ENCODE results near the gene OR1C1. TPM values are rescaled to one million over a fixed set of nuclear protein-coding genes. Genes with fewer than 3 reads are reported as not detected.

The OR1C1 gene, protein sequence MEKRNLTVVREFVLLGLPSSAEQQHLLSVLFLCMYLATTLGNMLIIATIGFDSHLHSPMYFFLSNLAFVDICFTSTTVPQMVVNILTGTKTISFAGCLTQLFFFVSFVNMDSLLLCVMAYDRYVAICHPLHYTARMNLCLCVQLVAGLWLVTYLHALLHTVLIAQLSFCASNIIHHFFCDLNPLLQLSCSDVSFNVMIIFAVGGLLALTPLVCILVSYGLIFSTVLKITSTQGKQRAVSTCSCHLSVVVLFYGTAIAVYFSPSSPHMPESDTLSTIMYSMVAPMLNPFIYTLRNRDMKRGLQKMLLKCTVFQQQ
- total RNA-seq, result not detected in 2 replicates

DNA sequence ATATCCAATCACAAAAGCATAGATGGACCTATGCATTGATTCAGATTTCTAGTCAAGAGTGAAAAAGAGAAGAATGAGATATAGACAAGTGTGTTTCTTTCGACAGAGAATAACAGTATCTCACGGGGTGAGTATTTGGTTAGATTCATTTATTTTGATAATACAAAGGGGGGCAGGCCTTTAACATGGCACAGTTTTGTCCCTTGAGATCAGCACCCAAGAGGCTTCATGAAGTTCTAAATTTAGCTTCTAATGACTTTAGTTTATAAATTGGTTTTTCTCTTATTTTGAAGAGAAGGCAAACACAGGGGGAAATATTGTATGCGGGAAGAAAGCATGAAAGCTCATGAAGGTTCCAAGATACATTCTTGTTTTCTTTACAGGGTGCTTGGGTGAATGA, at the start of gene OR1C1:
OR1C1 (minus strand) TSS at position 101 of the 400 bp plus-strand sequence. CDS start 2,150 bp downstream, outside the sequence.

DNA sequence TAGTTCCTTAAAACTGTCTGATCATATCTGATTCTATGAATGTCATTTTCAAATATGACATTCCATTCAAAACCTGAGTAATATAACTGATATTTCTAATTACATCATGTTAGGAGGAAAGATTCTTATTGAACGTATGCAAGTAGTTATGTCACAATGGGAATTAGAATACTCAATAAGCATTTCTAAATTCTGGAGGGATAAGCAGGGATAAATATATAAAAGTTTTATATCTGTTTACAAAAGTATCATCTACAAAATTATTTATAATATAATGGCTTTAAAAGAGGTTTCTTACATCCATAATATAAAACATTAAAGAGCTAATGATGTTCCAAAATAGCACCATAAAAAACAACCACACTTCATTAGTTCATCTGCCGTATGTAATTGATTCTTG, 12.3 kb downstream of the OR1C1 start, which contains the start of gene OR14A2:
OR14A2 (minus strand) TSS at position 101 of the 400 bp plus-strand sequence.

DNA sequence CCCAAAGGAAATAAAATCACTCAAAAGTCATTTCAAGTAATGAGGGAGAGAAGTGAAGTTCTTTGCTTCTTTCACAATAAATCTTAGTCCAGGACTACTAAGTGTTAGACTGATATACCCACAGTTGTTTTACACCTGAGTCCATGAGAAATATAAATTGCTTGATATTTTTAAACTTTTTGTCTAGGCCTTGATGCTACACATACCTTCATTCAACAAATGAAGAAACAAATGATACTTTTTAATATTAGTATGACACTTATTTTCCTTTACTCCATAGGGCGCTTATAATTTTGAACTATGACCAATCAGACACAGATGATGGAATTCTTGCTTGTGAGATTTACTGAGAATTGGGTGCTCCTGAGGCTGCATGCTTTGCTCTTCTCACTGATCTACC, 22.0 kb downstream of the OR1C1 start, which contains the start of gene OR14K1:
OR14K1 (plus strand) TSS at position 301 of the 400 bp plus-strand sequence; CDS start at position 301, 0 bp downstream.

DNA sequence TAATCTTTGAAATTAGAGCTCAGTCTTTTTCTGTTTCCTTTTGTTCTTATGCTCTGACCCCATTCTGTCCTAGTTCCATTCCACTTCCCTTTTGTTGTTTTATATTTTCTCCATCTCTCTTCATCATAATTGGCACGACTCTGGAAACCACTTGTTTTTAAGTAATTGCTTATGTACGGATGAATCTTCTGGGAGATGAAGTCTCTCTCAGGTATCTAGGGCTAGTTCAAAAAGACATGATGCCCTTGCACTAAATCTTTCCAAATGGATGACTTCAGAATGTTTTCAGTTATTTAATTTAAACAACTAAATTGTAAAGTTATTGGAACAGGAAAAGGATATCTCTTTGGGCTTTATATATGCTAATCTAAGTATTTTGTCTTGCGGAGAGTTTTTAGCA, 43.8 kb downstream of the OR1C1 start, which contains the start of gene OR6F1:
OR6F1 (minus strand) TSS at position 101 of the 400 bp plus-strand sequence. CDS start 3,891 bp downstream, outside the sequence.

Other genes with a start within 250 kb of the OR1C1 start
- not detected in 2 replicates for gene OR2C3, start 224.1 kb downstream of the OR1C1 start, total RNA-seq
- gene GCSAML, start 211.4 kb downstream of the OR1C1 start, total RNA-seq, result not detected in 2 replicates
- not detected in 2 replicates for gene OR2G2, start 172.2 kb downstream of the OR1C1 start, total RNA-seq
- gene OR2G3, start 155.0 kb downstream of the OR1C1 start, total RNA-seq, result not detected in 2 replicates
- gene OR13G1, start 80.8 kb downstream of the OR1C1 start, total RNA-seq, result not detected in 2 replicates
- not detected in 2 replicates for gene OR6F1, start 43.9 kb downstream of the OR1C1 start, total RNA-seq
- not detected in 2 replicates for gene OR14K1, start 21.9 kb downstream of the OR1C1 start, total RNA-seq
- not detected in 2 replicates for gene OR14A2, start 12.4 kb downstream of the OR1C1 start, total RNA-seq
- gene OR14A16, start 63.6 kb upstream of the OR1C1 start, total RNA-seq, result not detected in 2 replicates
- gene OR11L1, start 81.3 kb upstream of the OR1C1 start, total RNA-seq, result not detected in 2 replicates
- gene TRIM58, start 96.6 kb upstream of the OR1C1 start, total RNA-seq, result 0.29 TPM in 1 of 2 replicates, not detected in the other
- not detected in 2 replicates for gene OR2W3, start 135.0 kb upstream of the OR1C1 start, total RNA-seq
- gene OR2T8, start 159.7 kb upstream of the OR1C1 start, total RNA-seq, result not detected in 2 replicates
- not detected in 2 replicates for gene OR2AJ1, start 164.3 kb upstream of the OR1C1 start, total RNA-seq
- gene OR2L8, start 188.3 kb upstream of the OR1C1 start, total RNA-seq, result not detected in 2 replicates
- gene OR2AK2, start 204.7 kb upstream of the OR1C1 start, total RNA-seq, result not detected in 2 replicates